HG03175 (cell line): Measurements from ENCODE around the gene SIRT3.

Experiments
- ATAC-seq: cut with Tn5 transposase; IDR thresholded peaks from one replicate; pipeline ENCODE4 v1.9.1; 2021; ENCODE audit warnings: mild to moderate bottlenecking, moderate library complexity; ENCODE audit not compliant: unreplicated experiment

The SIRT3 gene

GRCh38 chr11:235997-236773 lies at the start of gene SIRT3:
Gene SIRT3, minus strand, starts transcription at chr11:236342. Its CDS starts 14 bp downstream, at chr11:236328.
- peak; percentile 78 for ATAC-seq

GRCh38 chr11:285894-286220 lies 49.7 kb upstream of the SIRT3 start:
- ATAC-seq, result no peak

GRCh38 chr11:285021-285893 lies 49.1 kb upstream of the SIRT3 start:
- ATAC-seq, result no peak

GRCh38 chr11:284105-285020 lies 48.2 kb upstream of the SIRT3 start:
- no peak for ATAC-seq

GRCh38 chr11:283405-284104 lies 47.4 kb upstream of the SIRT3 start:
- no peak for ATAC-seq

- no peak for ATAC-seq
Observed at GRCh38 chr11:282630-283360, 46.7 kb upstream of the SIRT3 start.

- no peak for ATAC-seq
Observed at GRCh38 chr11:282171-282570, 46.0 kb upstream of the SIRT3 start.

GRCh38 chr11:281486-282161 lies 45.5 kb upstream of the SIRT3 start:
- no peak for ATAC-seq

- ATAC-seq, result no peak
Observed at GRCh38 chr11:280706-281485, 44.8 kb upstream of the SIRT3 start.

GRCh38 chr11:279966-280705 lies 44.0 kb upstream of the SIRT3 start:
- no peak for ATAC-seq

GRCh38 chr11:279040-279965 lies 43.2 kb upstream of the SIRT3 start:
- no peak for ATAC-seq

GRCh38 chr11:278001-278951 lies 42.1 kb upstream of the SIRT3 start, which contains the start of gene NLRP6:
Gene NLRP6, plus strand, starts transcription at chr11:278407. Its CDS starts 163 bp downstream, at chr11:278570.
- ATAC-seq, result no peak

- no peak for ATAC-seq
Observed at GRCh38 chr11:276219-276618, 40.1 kb upstream of the SIRT3 start.

- no peak for ATAC-seq
Observed at GRCh38 chr11:272931-273198, 36.7 kb upstream of the SIRT3 start.

GRCh38 chr11:272195-272930 lies 36.2 kb upstream of the SIRT3 start:
- no peak for ATAC-seq
